Keratinocyte (primary cell): ENCODE results near the gene P3H2. TPM values are rescaled to one million over a fixed set of nuclear protein-coding genes. Genes with fewer than 3 reads are reported as not detected.

ENCODE experiments used
- DNase-seq: peaks from one replicate; pipeline ENCODE4 v3.0.0-alpha.2; 2011; ENCODE audit warnings: low read depth, missing footprints, low spot score
- FAIRE-seq: peaks from 2 replicates; lab custom pipeline; 2011; peaks lifted over from hg19 to GRCh38; lab: Jason Lieb, UNC
- H2AFZ ChIP-seq: 2 replicates; pipeline ENCODE4 v1.6.0; 2012; ENCODE audit warnings: low read length, control low read depth, inconsistent platforms; ENCODE audit not compliant: control insufficient read depth
- H3K27ac ChIP-seq: 2 replicates; pipeline ENCODE4 v1.5.1; 2011; ENCODE audit warnings: low read length; ENCODE audit not compliant: control insufficient read depth, insufficient read depth
- H3K27me3 ChIP-seq: 3 replicates; pipeline ENCODE4 v1.6.0; 2011; ENCODE audit warnings: low read length; ENCODE audit not compliant: control insufficient read depth, insufficient read depth; ENCODE audit errors: extremely low read depth
- H3K36me3 ChIP-seq, 2 experiments: 2 replicates in 1 of 2; 3 replicates in 1 of 2; pipeline ENCODE4 v1.5.1; 2011; ENCODE audit warnings: low read length in 2 of 2, mild to moderate bottlenecking in 1 of 2; ENCODE audit not compliant: control insufficient read depth in 2 of 2, insufficient read depth in 2 of 2; ENCODE audit errors: extremely low read depth in 1 of 2
- H3K4me1 ChIP-seq: 3 replicates; pipeline ENCODE4 v1.5.1; 2011; ENCODE audit warnings: low read length; ENCODE audit not compliant: control insufficient read depth, insufficient read depth; ENCODE audit errors: extremely low read depth
- H3K4me2 ChIP-seq: 3 replicates; pipeline ENCODE4 v1.6.0; 2011; ENCODE audit warnings: low read depth, low read length; ENCODE audit not compliant: control insufficient read depth, insufficient read depth; ENCODE audit errors: extremely low read depth
- H3K4me3 ChIP-seq, 3 experiments: fragments of 200-600 bp in 1 of 3; sonication (generic) in 1 of 3; 2 replicates in 2 of 3; 3 replicates in 1 of 3; pipeline ENCODE4 v1.5.1; 2011 to 2016; ENCODE audit warnings: low read length in 3 of 3, mild to moderate bottlenecking in 3 of 3, control low read depth in 2 of 3, inconsistent platforms in 1 of 3, low read depth in 1 of 3, mixed read lengths in 1 of 3, mixed run types in 1 of 3, moderate library complexity in 1 of 3; ENCODE audit not compliant: control insufficient read depth in 2 of 3, insufficient read depth in 2 of 3; ENCODE audit errors: extremely low read depth in 1 of 3
- H3K79me2 ChIP-seq: 2 replicates; pipeline ENCODE4 v1.6.0; 2012; ENCODE audit warnings: low read length; ENCODE audit not compliant: control insufficient read depth, insufficient read depth
- H3K9ac ChIP-seq: 3 replicates; pipeline ENCODE4 v1.6.0; 2011; ENCODE audit warnings: low read length; ENCODE audit not compliant: control insufficient read depth, insufficient read depth; ENCODE audit errors: extremely low read depth
- H3K9me1 ChIP-seq: 3 replicates; pipeline ENCODE4 v1.6.0; 2011; ENCODE audit warnings: low read length; ENCODE audit not compliant: control insufficient read depth, insufficient read depth; ENCODE audit errors: extremely low read depth
- H3K9me3 ChIP-seq: 2 replicates; pipeline ENCODE4 v1.5.1; 2012; ENCODE audit warnings: low read depth, low read length; ENCODE audit not compliant: control insufficient read depth
- H4K20me1 ChIP-seq: 3 replicates; pipeline ENCODE4 v1.6.0; 2011; ENCODE audit warnings: low read length; ENCODE audit not compliant: control insufficient read depth, insufficient read depth; ENCODE audit errors: extremely low read depth
- EZH2 ChIP-seq: IDR thresholded peaks from one replicate; pipeline ENCODE4 v1.6.1; 2012; ENCODE audit warnings: inconsistent platforms, mild to moderate bottlenecking, low read length, moderate library complexity
- dilution Hi-C: fragments of 300-500 bp; cut with MboI; formaldehyde crosslinking; loops from one replicate; pipeline ENCODE4 v1.7.0; 2020; ENCODE audit warnings: low sequenced_read_pairs; ENCODE audit not compliant: extremely low pct_ligation_motif_present
- polyA plus RNA-seq, 5 experiments: library from polyadenylated mRNA; depleted of rRNA in 3 of 5; stranded (reverse) in 3 of 5; stranded (forward) in 1 of 5; unstranded in 1 of 5; fragments of >200 nt; gene quantifications; 1 replicate in 1 of 5; 2 replicates in 3 of 5; 3 replicates in 1 of 5; pipeline versions ENCODE4 v1.2.1 to v1.2.3, GENCODE V29; 2011 to 2012; ENCODE audit warnings: missing spikeins in 2 of 5, low read depth in 1 of 5, low replicate concordance in 1 of 5
- TF ChIP-seq, protein P1 (sequence below), 3 experiments: IDR thresholded peaks in 1 of 3; conservative IDR thresholded peaks in 1 of 3; optimal IDR thresholded peaks in 1 of 3; 2 replicates in 2 of 3; 3 replicates in 1 of 3; pipeline versions ENCODE3 to v1.5.1; 2011; ENCODE audit warnings: low read length in 3 of 3, mild to moderate bottlenecking in 3 of 3, moderate library complexity in 2 of 3, control low read depth in 1 of 3, inconsistent platforms in 1 of 3; ENCODE audit not compliant: insufficient read depth in 2 of 3; ENCODE audit errors: extremely low read depth in 1 of 3

P3H2 gene
- polyA plus RNA-seq, 1 donor (not counting 4 experiments of a cell fraction or from before 2014, with no cell fraction given): 115 TPM

DNA sequence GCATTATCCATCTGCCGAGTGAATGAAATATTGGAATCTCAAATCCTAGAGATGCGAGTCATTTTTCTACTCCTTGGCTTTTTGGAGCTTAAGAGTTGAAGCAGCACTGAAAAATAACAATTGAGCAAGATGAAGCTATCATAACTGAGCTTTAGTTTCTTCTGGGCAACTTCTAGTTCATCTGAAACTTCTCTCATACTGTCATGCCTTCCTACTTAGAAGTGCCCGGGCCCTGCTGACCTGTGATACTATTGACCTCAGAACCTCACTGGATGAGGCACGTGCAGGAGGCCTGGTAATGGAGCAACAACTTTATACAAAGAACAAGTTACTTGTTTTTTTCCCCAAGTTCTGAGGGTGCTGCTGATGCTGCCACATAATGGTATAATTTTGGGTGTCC, 48.5 kb upstream of the P3H2 start:
- Histone ChIP-seq H3K27ac (peak overlapping the region; percentile 11), H4K20me1 (no peaks in the 10 kb centered on the region), H3K79me2 (no peaks in the 10 kb centered on the region), H3K27me3 (no peaks in the 10 kb centered on the region), H3K4me3 (no peak overlapping the region), H3K4me2 (peak overlapping the region; percentile 73), H3K9me1 (no peaks in the 10 kb centered on the region), H3K9me3 (no peaks in the 10 kb centered on the region), H3K36me3 (no peaks in the 10 kb centered on the region), H3K9ac (peak overlapping the region; percentile 13), H3K4me1 (peaks cover 22% of the 10 kb centered on the region), H2AFZ (peak overlapping the region; percentile 79)
- no peak for TF ChIP-seq EZH2
- FAIRE-seq (peak; percentile 52), DNase-seq (no peak)
- dilution Hi-C loops: no loop called here

DNA sequence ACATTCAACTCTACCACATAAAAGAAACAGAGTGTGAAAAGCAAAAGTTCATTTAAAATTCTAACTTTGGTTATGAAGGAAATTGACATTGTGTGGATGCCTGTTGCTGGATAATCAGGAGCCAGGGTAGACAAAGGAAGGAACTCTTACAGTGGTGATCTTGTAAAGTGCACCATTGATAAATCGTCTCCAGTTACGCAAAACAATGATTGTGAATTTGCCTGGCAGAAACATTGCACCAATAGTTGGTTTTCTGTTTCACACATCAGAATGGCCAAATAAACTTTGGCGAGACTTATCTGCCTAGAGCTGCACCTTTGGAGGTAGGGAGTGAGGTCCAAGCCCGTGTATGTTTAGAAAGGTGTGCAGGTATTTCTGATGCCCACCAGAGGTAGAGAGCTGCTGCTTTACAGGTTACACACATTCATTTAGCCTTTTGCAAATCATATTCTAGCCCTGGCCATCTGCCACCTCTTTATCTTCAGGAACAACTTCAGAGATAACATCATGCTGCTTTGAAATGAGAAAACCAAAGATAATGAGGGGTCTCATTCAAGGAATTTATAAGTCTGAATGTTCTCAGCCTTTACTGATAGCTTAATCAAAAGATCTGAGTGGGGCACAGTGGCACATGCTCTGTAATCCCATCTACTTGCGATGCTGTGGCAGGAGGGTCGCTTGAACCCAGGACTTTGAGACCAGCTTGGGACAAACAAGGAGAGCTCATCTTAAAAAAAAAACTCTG, 47.4 kb upstream of the P3H2 start:
- Histone ChIP-seq H3K27me3 (no peaks in the 10 kb centered on the region), H3K9me3 (no peaks in the 10 kb centered on the region), H3K4me2 (no peak overlapping the region), H3K36me3 (no peaks in the 10 kb centered on the region), H3K4me1 (peaks cover 20% of the 10 kb centered on the region), H3K79me2 (no peaks in the 10 kb centered on the region), H3K27ac (no peak overlapping the region), H3K9ac (no peak overlapping the region), H2AFZ (no peak overlapping the region), H4K20me1 (no peaks in the 10 kb centered on the region), H3K4me3 (no peak overlapping the region), H3K9me1 (no peaks in the 10 kb centered on the region)
- TF ChIP-seq, protein P1, sequence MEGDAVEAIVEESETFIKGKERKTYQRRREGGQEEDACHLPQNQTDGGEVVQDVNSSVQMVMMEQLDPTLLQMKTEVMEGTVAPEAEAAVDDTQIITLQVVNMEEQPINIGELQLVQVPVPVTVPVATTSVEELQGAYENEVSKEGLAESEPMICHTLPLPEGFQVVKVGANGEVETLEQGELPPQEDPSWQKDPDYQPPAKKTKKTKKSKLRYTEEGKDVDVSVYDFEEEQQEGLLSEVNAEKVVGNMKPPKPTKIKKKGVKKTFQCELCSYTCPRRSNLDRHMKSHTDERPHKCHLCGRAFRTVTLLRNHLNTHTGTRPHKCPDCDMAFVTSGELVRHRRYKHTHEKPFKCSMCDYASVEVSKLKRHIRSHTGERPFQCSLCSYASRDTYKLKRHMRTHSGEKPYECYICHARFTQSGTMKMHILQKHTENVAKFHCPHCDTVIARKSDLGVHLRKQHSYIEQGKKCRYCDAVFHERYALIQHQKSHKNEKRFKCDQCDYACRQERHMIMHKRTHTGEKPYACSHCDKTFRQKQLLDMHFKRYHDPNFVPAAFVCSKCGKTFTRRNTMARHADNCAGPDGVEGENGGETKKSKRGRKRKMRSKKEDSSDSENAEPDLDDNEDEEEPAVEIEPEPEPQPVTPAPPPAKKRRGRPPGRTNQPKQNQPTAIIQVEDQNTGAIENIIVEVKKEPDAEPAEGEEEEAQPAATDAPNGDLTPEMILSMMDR (optimal IDR thresholded peaks at IDR 0.05 in 1 of 3, IDR thresholded peaks at IDR 0.05 in 1 of 3, conservative IDR thresholded peaks at IDR 0.05 in 1 of 3; ENCODE audit: extremely low read depth in 1 of 3, insufficient read depth in 2 of 3, low read length in 3 of 3): no peak
- TF ChIP-seq EZH2: no peak
- DNase-seq (no peak), FAIRE-seq (peak; percentile 20)
- dilution Hi-C loops: no loop called here
